Measurements from ENCODE around the gene VIPR2. TPM values are rescaled to one million over a fixed set of nuclear protein-coding genes. Genes with fewer than 3 reads are reported as not detected.

VIPR2 gene
- total RNA-seq, 4 donors from 2014 or later, result 1.8 to 3.7 (median 2.7) TPM

- H3K27ac ChIP-seq, result no peak overlapping the region
- DNase-seq, result no peak
- TF ChIP-seq POLR2A (IDR thresholded peaks at IDR 0.05), result no peak
- TF ChIP-seq POLR2AphosphoS5 (IDR thresholded peaks at IDR 0.05), result no peak
- TF ChIP-seq EP300 (IDR thresholded peaks at IDR 0.05; ENCODE audit: low read depth), result no peak
- TF ChIP-seq CTCF (IDR thresholded peaks at IDR 0.05), result no peak
- no peaks in the 10 kb centered on the region for H3K9me3 ChIP-seq
- no peaks in the 10 kb centered on the region for H3K36me3 ChIP-seq
- 76 to 86% methylated on average over 3 to 9 of the region's 9 CpGs for WGBS, 2 donors (ENCODE audit: low coverage in 1 of 2)
- H3K4me3 ChIP-seq, result no peak overlapping the region
- in situ Hi-C loops (cut with MboI; ENCODE audit: low pct_ligation_motif_present in 1 of 4, low pct_unique_long_range_greater_than_20kb in 1 of 4, low sequenced_read_pairs in 3 of 4), result no loop called here
- H3K4me1 ChIP-seq, result no peaks in the 10 kb centered on the region
- intact Hi-C loops (cut with DNase I; ENCODE audit: low total_unique reads), result no loop called here
- no peaks in the 10 kb centered on the region for H3K27me3 ChIP-seq
Observed at GRCh38 chr7:159153511-159153910, 8.8 kb upstream of the VIPR2 start.

DNA sequence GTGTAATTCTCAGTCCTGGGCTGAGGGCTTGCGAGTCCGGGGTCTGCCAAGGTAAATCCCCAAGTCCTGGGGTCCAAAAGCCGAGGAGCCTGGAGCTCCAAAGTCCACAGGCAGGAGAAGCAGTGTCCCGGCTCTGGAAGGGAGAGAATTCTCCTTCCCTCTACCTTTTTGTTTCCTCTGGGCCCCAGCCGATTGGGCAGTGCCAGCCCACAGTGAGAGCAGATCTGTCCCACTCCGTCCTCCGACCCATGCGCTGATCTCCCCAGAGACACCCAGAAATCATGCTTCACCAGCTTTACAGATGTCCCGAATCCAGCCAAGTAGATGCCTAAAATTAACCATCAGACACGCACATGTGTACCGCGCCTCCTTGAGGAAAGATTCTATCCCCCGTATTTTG lies 8.1 kb upstream of the VIPR2 start:
- no peaks in the 10 kb centered on the region for H3K27me3 ChIP-seq
- no peak overlapping the region for H3K4me3 ChIP-seq
- H3K27ac ChIP-seq, result no peak overlapping the region
- 89% methylated on average over 13 of the region's 13 CpGs; no CpG with 5 or more reads in 1 of the 2 donors for WGBS, 2 donors (ENCODE audit: low coverage in 1 of 2)
- in situ Hi-C loops (cut with MboI; ENCODE audit: low pct_ligation_motif_present in 1 of 4, low pct_unique_long_range_greater_than_20kb in 1 of 4, low sequenced_read_pairs in 3 of 4) (no loop called here), intact Hi-C loops (cut with DNase I; ENCODE audit: low total_unique reads) (no loop called here)
- H3K36me3 ChIP-seq, result no peaks in the 10 kb centered on the region
- no peaks in the 10 kb centered on the region for H3K4me1 ChIP-seq
- DNase-seq, result no peak
- TF ChIP-seq POLR2A (IDR thresholded peaks at IDR 0.05) (no peak), CTCF (IDR thresholded peaks at IDR 0.05) (no peak), EP300 (IDR thresholded peaks at IDR 0.05; ENCODE audit: low read depth) (no peak), POLR2AphosphoS5 (IDR thresholded peaks at IDR 0.05) (no peak)
- no peaks in the 10 kb centered on the region for H3K9me3 ChIP-seq

DNA sequence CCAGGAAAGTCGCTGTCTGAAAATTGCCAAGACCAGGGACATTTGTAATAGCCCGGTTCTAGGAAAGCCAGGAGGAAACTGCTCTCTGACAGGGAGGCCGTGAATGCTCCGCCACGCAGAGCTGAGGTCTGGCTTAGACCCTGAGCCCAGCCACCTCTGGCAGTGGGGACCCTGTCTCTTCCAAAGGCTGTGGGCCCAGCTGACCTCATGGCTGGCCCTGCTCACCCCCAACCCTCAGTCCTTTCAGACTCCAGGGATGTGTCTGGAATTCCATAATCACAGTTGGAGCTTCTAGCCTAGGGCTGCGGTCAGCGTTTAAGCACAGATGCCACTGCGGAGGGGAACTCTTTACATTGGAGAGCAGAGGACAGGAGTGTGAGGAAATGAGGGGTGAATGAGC lies 6.6 kb upstream of the VIPR2 start:
- 82 to 100% methylated on average over 2 to 8 of the region's 8 CpGs for WGBS, 2 donors (ENCODE audit: low coverage in 1 of 2)
- H3K36me3 ChIP-seq, result no peaks in the 10 kb centered on the region
- intact Hi-C loops (cut with DNase I; ENCODE audit: low total_unique reads) (no loop called here), in situ Hi-C loops (cut with MboI; ENCODE audit: low pct_ligation_motif_present in 1 of 4, low pct_unique_long_range_greater_than_20kb in 1 of 4, low sequenced_read_pairs in 3 of 4) (no loop called here)
- no peak for TF ChIP-seq EP300 (IDR thresholded peaks at IDR 0.05; ENCODE audit: low read depth)
- no peak for TF ChIP-seq POLR2A (IDR thresholded peaks at IDR 0.05)
- TF ChIP-seq CTCF (IDR thresholded peaks at IDR 0.05), result no peak
- TF ChIP-seq POLR2AphosphoS5 (IDR thresholded peaks at IDR 0.05), result no peak
- H3K27me3 ChIP-seq, result peaks cover 3% of the 10 kb centered on the region
- no peaks in the 10 kb centered on the region for H3K9me3 ChIP-seq
- no peak overlapping the region for H3K4me3 ChIP-seq
- no peaks in the 10 kb centered on the region for H3K4me1 ChIP-seq
- no peak overlapping the region for H3K27ac ChIP-seq
- no peak for DNase-seq

GRCh38 chr7:159149488-159149887 lies 4.8 kb upstream of the VIPR2 start:
- H3K36me3 ChIP-seq, result no peaks in the 10 kb centered on the region
- in situ Hi-C loops (cut with MboI; ENCODE audit: low pct_ligation_motif_present in 1 of 4, low pct_unique_long_range_greater_than_20kb in 1 of 4, low sequenced_read_pairs in 3 of 4), result no loop called here
- 74% methylated on average over 8 of the region's 8 CpGs; no CpG with 5 or more reads in 1 of the 2 donors for WGBS, 2 donors (ENCODE audit: low coverage in 1 of 2)
- intact Hi-C loops (cut with DNase I; ENCODE audit: low total_unique reads), result no loop called here
- H3K27ac ChIP-seq, result no peak overlapping the region
- TF ChIP-seq CTCF (IDR thresholded peaks at IDR 0.05), result no peak
- TF ChIP-seq EP300 (IDR thresholded peaks at IDR 0.05; ENCODE audit: low read depth), result no peak
- TF ChIP-seq POLR2AphosphoS5 (IDR thresholded peaks at IDR 0.05), result no peak
- TF ChIP-seq POLR2A (IDR thresholded peaks at IDR 0.05), result no peak
- H3K27me3 ChIP-seq, result peaks cover 20% of the 10 kb centered on the region
- H3K9me3 ChIP-seq, result no peaks in the 10 kb centered on the region
- no peak overlapping the region for H3K4me3 ChIP-seq
- no peak for DNase-seq
- H3K4me1 ChIP-seq, result peaks cover 0 to 5% (median 1%) of the 10 kb centered on the region in 4 donors
